ENCODE data around the gene CBARP. TPM values are rescaled to one million over a fixed set of nuclear protein-coding genes. Genes with fewer than 3 reads are reported as not detected.

CBARP gene
- total and polyA plus RNA-seq, 9 of the 15 experiments (the other 6 are each of a cell fraction or from before 2014, with no cell fraction given): 0.03 to 8.9 (median 1.2) TPM; not detected in 1

- TF ChIP-seq KDM4B (IDR thresholded peaks at IDR 0.05; ENCODE audit: borderline replicate concordance in 2 of 2, low read depth in 1 of 2) (no peak), SMC3 (conservative IDR thresholded peaks at IDR 0.05; ENCODE audit: insufficient read depth, low read depth, low read length) (no peak), ZBTB7A (IDR thresholded peaks at IDR 0.05; ENCODE audit: borderline replicate concordance, control insufficient read depth, low read depth, low read length) (0 out of 2 replicates have a peak, but pooled peaks have one; percentile 34), FOXA3 (CRISPR knock-in tag; conservative IDR thresholded peaks at IDR 0.05 in 1 of 2, IDR thresholded peaks at IDR 0.05 in 1 of 2) (no peak), MCM7 (IDR thresholded peaks at IDR 0.05) (no peak), KLF1 (tag; IDR thresholded peaks at IDR 0.05) (no peak)
- TF ChIP-seq, protein P1, sequence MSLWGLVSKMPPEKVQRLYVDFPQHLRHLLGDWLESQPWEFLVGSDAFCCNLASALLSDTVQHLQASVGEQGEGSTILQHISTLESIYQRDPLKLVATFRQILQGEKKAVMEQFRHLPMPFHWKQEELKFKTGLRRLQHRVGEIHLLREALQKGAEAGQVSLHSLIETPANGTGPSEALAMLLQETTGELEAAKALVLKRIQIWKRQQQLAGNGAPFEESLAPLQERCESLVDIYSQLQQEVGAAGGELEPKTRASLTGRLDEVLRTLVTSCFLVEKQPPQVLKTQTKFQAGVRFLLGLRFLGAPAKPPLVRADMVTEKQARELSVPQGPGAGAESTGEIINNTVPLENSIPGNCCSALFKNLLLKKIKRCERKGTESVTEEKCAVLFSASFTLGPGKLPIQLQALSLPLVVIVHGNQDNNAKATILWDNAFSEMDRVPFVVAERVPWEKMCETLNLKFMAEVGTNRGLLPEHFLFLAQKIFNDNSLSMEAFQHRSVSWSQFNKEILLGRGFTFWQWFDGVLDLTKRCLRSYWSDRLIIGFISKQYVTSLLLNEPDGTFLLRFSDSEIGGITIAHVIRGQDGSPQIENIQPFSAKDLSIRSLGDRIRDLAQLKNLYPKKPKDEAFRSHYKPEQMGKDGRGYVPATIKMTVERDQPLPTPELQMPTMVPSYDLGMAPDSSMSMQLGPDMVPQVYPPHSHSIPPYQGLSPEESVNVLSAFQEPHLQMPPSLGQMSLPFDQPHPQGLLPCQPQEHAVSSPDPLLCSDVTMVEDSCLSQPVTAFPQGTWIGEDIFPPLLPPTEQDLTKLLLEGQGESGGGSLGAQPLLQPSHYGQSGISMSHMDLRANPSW (CRISPR knock-in tag; IDR thresholded peaks at IDR 0.05): no peak
- TF ChIP-seq, protein P2, sequence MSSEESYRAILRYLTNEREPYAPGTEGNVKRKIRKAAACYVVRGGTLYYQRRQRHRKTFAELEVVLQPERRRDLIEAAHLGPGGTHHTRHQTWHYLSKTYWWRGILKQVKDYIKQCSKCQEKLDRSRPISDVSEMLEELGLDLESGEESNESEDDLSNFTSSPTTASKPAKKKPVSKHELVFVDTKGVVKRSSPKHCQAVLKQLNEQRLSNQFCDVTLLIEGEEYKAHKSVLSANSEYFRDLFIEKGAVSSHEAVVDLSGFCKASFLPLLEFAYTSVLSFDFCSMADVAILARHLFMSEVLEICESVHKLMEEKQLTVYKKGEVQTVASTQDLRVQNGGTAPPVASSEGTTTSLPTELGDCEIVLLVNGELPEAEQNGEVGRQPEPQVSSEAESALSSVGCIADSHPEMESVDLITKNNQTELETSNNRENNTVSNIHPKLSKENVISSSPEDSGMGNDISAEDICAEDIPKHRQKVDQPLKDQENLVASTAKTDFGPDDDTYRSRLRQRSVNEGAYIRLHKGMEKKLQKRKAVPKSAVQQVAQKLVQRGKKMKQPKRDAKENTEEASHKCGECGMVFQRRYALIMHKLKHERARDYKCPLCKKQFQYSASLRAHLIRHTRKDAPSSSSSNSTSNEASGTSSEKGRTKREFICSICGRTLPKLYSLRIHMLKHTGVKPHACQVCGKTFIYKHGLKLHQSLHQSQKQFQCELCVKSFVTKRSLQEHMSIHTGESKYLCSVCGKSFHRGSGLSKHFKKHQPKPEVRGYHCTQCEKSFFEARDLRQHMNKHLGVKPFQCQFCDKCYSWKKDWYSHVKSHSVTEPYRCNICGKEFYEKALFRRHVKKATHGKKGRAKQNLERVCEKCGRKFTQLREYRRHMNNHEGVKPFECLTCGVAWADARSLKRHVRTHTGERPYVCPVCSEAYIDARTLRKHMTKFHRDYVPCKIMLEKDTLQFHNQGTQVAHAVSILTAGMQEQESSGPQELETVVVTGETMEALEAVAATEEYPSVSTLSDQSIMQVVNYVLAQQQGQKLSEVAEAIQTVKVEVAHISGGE (CRISPR knock-in tag; IDR thresholded peaks at IDR 0.05): no peak
- TF ChIP-seq, protein P3, sequence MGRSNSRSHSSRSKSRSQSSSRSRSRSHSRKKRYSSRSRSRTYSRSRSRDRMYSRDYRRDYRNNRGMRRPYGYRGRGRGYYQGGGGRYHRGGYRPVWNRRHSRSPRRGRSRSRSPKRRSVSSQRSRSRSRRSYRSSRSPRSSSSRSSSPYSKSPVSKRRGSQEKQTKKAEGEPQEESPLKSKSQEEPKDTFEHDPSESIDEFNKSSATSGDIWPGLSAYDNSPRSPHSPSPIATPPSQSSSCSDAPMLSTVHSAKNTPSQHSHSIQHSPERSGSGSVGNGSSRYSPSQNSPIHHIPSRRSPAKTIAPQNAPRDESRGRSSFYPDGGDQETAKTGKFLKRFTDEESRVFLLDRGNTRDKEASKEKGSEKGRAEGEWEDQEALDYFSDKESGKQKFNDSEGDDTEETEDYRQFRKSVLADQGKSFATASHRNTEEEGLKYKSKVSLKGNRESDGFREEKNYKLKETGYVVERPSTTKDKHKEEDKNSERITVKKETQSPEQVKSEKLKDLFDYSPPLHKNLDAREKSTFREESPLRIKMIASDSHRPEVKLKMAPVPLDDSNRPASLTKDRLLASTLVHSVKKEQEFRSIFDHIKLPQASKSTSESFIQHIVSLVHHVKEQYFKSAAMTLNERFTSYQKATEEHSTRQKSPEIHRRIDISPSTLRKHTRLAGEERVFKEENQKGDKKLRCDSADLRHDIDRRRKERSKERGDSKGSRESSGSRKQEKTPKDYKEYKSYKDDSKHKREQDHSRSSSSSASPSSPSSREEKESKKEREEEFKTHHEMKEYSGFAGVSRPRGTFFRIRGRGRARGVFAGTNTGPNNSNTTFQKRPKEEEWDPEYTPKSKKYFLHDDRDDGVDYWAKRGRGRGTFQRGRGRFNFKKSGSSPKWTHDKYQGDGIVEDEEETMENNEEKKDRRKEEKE (IDR thresholded peaks at IDR 0.05; ENCODE audit: borderline replicate concordance in 1 of 2, control insufficient read depth in 1 of 2, low read depth in 2 of 2, low read length in 1 of 2): 0 out of 4 replicates have a peak, but pooled peaks of 1 of the 2 experiments have one; percentile 47
- TF ChIP-seq, protein P4, sequence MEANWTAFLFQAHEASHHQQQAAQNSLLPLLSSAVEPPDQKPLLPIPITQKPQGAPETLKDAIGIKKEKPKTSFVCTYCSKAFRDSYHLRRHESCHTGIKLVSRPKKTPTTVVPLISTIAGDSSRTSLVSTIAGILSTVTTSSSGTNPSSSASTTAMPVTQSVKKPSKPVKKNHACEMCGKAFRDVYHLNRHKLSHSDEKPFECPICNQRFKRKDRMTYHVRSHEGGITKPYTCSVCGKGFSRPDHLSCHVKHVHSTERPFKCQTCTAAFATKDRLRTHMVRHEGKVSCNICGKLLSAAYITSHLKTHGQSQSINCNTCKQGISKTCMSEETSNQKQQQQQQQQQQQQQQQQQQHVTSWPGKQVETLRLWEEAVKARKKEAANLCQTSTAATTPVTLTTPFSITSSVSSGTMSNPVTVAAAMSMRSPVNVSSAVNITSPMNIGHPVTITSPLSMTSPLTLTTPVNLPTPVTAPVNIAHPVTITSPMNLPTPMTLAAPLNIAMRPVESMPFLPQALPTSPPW (CRISPR knock-in tag; IDR thresholded peaks at IDR 0.05): peak; percentile 39; the same call in 1 of the 2 replicates
Observed at GRCh38 chr19:1258163-1258492, 20.3 kb upstream of the CBARP start (continued).

All from K562 (cell line).